ENCODE data around the gene PLA2G4E. TPM values are rescaled to one million over a fixed set of nuclear protein-coding genes. Genes with fewer than 3 reads are reported as not detected.

PLA2G4E gene
- total and polyA plus RNA-seq, 9 of the 15 experiments (the other 6 are each of a cell fraction or from before 2014, with no cell fraction given), result 0.03 TPM; not detected in 8

GRCh38 chr15:42009474-42009873 is 11.4 kb downstream of the PLA2G4E start:
- Histone ChIP-seq H3K36me3 (ENCODE audit: control insufficient read depth, insufficient read depth, low read length) (no peaks in the 10 kb centered on the region), H4K20me1 (replicated peaks; ENCODE audit: control insufficient read depth, insufficient read depth, low read length) (peaks cover 14% of the 10 kb centered on the region; the same call in 1 of the 2 replicates), H3K27ac (ENCODE audit: extremely low read depth, low read depth, low read length) (no peak overlapping the region), H2AFZ (ENCODE audit: low read depth, low read length) (no peak overlapping the region), H3K9ac (ENCODE audit: insufficient read depth in 1 of 2, low read depth in 2 of 2, low read length in 2 of 2) (no peak overlapping the region), H3K4me2 (ENCODE audit: insufficient read depth, low read length) (no peak overlapping the region), H3K4me3 (no peak overlapping the region), H3K79me2 (ENCODE audit: control insufficient read depth, insufficient read depth, low read length) (no peaks in the 10 kb centered on the region), H3K4me1 (replicated peaks in 1 of 2; ENCODE audit: control insufficient read depth in 2 of 2, insufficient read depth in 2 of 2, low read length in 2 of 2) (no peaks in the 10 kb centered on the region; a peak in 1 of 5 replicates), H3K9me3 (replicated peaks; ENCODE audit: control insufficient read depth, insufficient read depth, low read depth, low read length) (no peaks in the 10 kb centered on the region), H3K9me1 (ENCODE audit: control insufficient read depth, insufficient read depth, low read length) (no peaks in the 10 kb centered on the region), H3K27me3 (ENCODE audit: control insufficient read depth in 2 of 2, insufficient read depth in 2 of 2, low read length in 2 of 2) (peaks cover 15 to 46% of the 10 kb centered on the region in 2 experiments; a peak in 4 of 5 replicates)
- intact Hi-C loops (cut with micrococcal nuclease) (no loop called here), in situ Hi-C loops (cut with MboI) (no loop called here)
- ATAC-seq (no peak), DNase-seq (ENCODE audit: extremely low read depth in 1 of 4, low spot score in 3 of 4) (no peak), FAIRE-seq (no peak)
- ChIA-PET POLR2A (interaction anchor here (0.6 kb wide), 2 partner anchors 332 to 588 kb away, joined by 3 read pairs; no protein-coding TSS in a partner anchor), CTCF (ENCODE audit: low intra/inter-chr PET ratio) (no interaction called here)
- no TSS peak for BruUV-seq (replicated peaks)
- 11% methylated on average over 5 of the region's 5 CpGs for WGBS (ENCODE audit: insufficient coverage, low coverage, missing lambda C conversion rate)
- TF ChIP-seq GABPB2 (CRISPR knock-in tag; conservative IDR thresholded peaks at IDR 0.05), result no peak
- no peak for TF ChIP-seq YY1 (IDR thresholded peaks at IDR 0.05; ENCODE audit: borderline replicate concordance in 1 of 3, control insufficient read depth in 1 of 3, extremely low read depth in 1 of 3, insufficient read depth in 3 of 3, insufficient read length in 1 of 3, insufficient replicate concordance in 2 of 3, low read depth in 1 of 3, low read length in 2 of 3)
- no peak for TF ChIP-seq SMC3 (conservative IDR thresholded peaks at IDR 0.05; ENCODE audit: insufficient read depth, low read depth, low read length)
- no peak for TF ChIP-seq ZNF224 (CRISPR knock-in tag; IDR thresholded peaks at IDR 0.05)
- TF ChIP-seq PURB (CRISPR knock-in tag; IDR thresholded peaks at IDR 0.05; ENCODE audit: low read depth), result no peak
- TF ChIP-seq OTX1 (CRISPR knock-in tag; IDR thresholded peaks at IDR 0.05), result no peak
- TF ChIP-seq ZNF324 (CRISPR knock-in tag; IDR thresholded peaks at IDR 0.05), result no peak
- TF ChIP-seq SP2 (IDR thresholded peaks at IDR 0.05; ENCODE audit: extremely low read depth, low read depth, low read length, poor library complexity, severe bottlenecking), result no peak
- TF ChIP-seq PTTG1 (tag; IDR thresholded peaks at IDR 0.05; ENCODE audit: low read depth), result no peak
- TF ChIP-seq FIP1L1 (IDR thresholded peaks at IDR 0.05; ENCODE audit: low read depth, low read length, poor library complexity, severe bottlenecking), result no peak
- TF ChIP-seq ZNF24 (IDR thresholded peaks at IDR 0.05), result no peak
- TF ChIP-seq NFATC3 (IDR thresholded peaks at IDR 0.05), result no peak
- TF ChIP-seq ZNF318 (IDR thresholded peaks at IDR 0.05; ENCODE audit: borderline replicate concordance in 1 of 2, low read depth in 1 of 2), result no peak
- no peak for TF ChIP-seq TCF7L2 (IDR thresholded peaks at IDR 0.05; ENCODE audit: low read depth, low read length)
- no peak for TF ChIP-seq JUND (IDR thresholded peaks at IDR 0.05; ENCODE audit: borderline replicate concordance, low read depth, low read length)
- no peak for TF ChIP-seq JUND (tag; IDR thresholded peaks at IDR 0.05; ENCODE audit: borderline replicate concordance, low read depth, low read length)
